ENCODE measurements around the gene C7orf33. TPM values are rescaled to one million over a fixed set of nuclear protein-coding genes. Genes with fewer than 3 reads are reported as not detected.

The C7orf33 gene
- not detected for total RNA-seq
- polyA plus RNA-seq, result not detected
- long read RNA-seq, donor 1, result 0 reads
- long read RNA-seq, donor 2, result 0 reads
- long read RNA-seq, donor 3, result 0 reads

GRCh38 chr7:148590471-148590870 is at the start of gene C7orf33:
C7orf33 (plus strand) TSS chr7:148590766; CDS start chr7:148590926, 160 bp downstream.
- Histone ChIP-seq H3K9me3 (no peaks in the 10 kb centered on the region), H3K27me3 (peaks cover 0 to 4% (median 0%) of the 10 kb centered on the region in 9 donors), H3K27ac (no peak within 1 kb of the TSS), H3K4me3 (no peak within 1 kb of the TSS), H3K4me1 (no peaks in the 10 kb centered on the region), H3K36me3 (no peaks in the 10 kb centered on the region)
- no peak for ATAC-seq
- intact Hi-C loops (cut with DNase I), result no loop called here
- TF ChIP-seq POLR2A (IDR thresholded peaks at IDR 0.05), result no peak
- no peak for TF ChIP-seq CTCF (IDR thresholded peaks at IDR 0.05)
- DNase-seq, result no peak
- WGBS, 4 donors, result 78 to 80% (median 79%) methylated on average over 10 of the region's 10 CpGs

GRCh38 chr7:148541891-148542504 is 48.6 kb upstream of the C7orf33 start:
- intact Hi-C loops (cut with DNase I), result no loop called here
- ATAC-seq, result no peak

GRCh38 chr7:148543302-148543701 is 47.3 kb upstream of the C7orf33 start:
- no peaks in the 10 kb centered on the region for H3K9me3 ChIP-seq
- TF ChIP-seq CTCF (IDR thresholded peaks at IDR 0.05) (no peak), POLR2A (IDR thresholded peaks at IDR 0.05) (no peak)
- H3K36me3 ChIP-seq, result no peaks in the 10 kb centered on the region
- intact Hi-C loops (cut with DNase I), result no loop called here
- WGBS, 4 donors, result 95 to 97% (median 96%) methylated on average over 8 of the region's 8 CpGs
- H3K4me3 ChIP-seq, result no peak overlapping the region
- H3K27me3 ChIP-seq, result no peaks in the 10 kb centered on the region
- no peak for DNase-seq
- no peak overlapping the region for H3K27ac ChIP-seq
- H3K4me1 ChIP-seq, result no peaks in the 10 kb centered on the region
- no peak for ATAC-seq

More at GRCh38 chr7:148541891-148542504, 48.6 kb upstream of the C7orf33 start:
- no peak overlapping the region for H3K4me3 ChIP-seq
- H3K27ac ChIP-seq, result no peak overlapping the region
- no peak for DNase-seq
- no peaks in the 10 kb centered on the region for H3K27me3 ChIP-seq
- no peaks in the 10 kb centered on the region for H3K9me3 ChIP-seq
- no peaks in the 10 kb centered on the region for H3K36me3 ChIP-seq
- H3K4me1 ChIP-seq, result no peaks in the 10 kb centered on the region
- 80 to 90% (median 85%) methylated on average over 6 of the region's 6 CpGs for WGBS, 4 donors
- TF ChIP-seq POLR2A (IDR thresholded peaks at IDR 0.05) (no peak), CTCF (IDR thresholded peaks at IDR 0.05) (no peak)

- peaks cover 0 to 14% (median 3%) of the 10 kb centered on the region in 12 donors for H3K9me3 ChIP-seq
- no peaks in the 10 kb centered on the region for H3K27me3 ChIP-seq
- 89 to 93% (median 93%) methylated on average over 6 of the region's 6 CpGs for WGBS, 4 donors
- TF ChIP-seq CTCF (IDR thresholded peaks at IDR 0.05) (no peak), POLR2A (IDR thresholded peaks at IDR 0.05) (no peak)
- H3K4me3 ChIP-seq, result no peak overlapping the region
- no peaks in the 10 kb centered on the region for H3K4me1 ChIP-seq
- intact Hi-C loops (cut with DNase I), result no loop called here
- ATAC-seq (no peak), DNase-seq (no peak)
- no peak overlapping the region for H3K27ac ChIP-seq
- no peaks in the 10 kb centered on the region for H3K36me3 ChIP-seq
These were observed 45.4 kb upstream of the C7orf33 start for GRCh38 chr7:148545172-148545571.

Measured in heart left ventricle (tissue), 16 donors.